IPS DF 4.7 (cell line): ENCODE results near the gene TMEM252.
A peak's percentile ranks its signal among the peaks of the same experiment; 100 is the strongest.

Experiments used
- DNase-seq: peaks from one replicate; pipeline ENCODE4 v3.0.0-alpha.2; 2013; ENCODE audit warnings: low spot score; ENCODE audit errors: extremely low read depth

The TMEM252 gene

DNA sequence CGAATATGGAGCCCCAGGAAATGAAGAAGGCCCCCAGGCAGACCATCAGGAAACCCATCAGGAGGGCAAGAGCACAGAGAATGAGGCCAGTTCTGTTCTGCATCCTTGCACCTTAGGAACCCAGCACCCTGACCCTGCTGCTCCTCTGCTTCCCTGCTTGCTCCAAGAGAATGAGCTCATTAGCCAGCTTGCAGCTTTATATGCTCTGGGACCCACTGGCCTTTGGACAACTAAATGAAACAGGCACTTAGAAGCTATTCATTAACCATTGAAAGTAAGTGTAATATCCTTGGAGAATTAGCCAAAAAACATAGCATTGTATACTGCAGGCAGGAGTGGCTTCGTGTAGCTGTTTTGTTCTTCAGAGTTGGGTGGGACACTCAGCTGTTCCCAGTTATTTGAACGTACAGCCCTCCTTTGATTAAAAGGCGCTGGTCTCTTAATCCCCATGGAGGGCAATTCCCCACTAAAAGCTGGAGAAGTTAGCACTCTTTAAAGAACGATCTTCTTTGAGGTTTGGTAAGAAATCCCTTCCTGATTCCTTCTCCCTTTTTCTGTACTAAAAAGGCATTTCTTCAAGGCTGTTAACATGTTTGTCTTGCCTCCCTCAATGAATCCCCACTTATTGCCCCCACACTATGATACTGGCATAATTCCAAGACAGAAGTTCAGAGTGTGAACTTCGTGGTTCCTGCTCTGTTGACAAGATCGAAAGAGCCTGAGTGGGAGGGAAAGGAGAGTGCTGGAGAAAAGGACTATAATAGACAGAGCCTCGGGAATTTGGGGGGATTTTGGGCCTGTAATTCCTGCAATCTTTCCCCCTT lies at the start of gene TMEM252:
Gene TMEM252, minus strand, starts transcription at position 172 of the 824 bp plus-strand sequence. Its CDS starts 69 bp downstream, at position 103.
- DNase-seq: no peak

DNA sequence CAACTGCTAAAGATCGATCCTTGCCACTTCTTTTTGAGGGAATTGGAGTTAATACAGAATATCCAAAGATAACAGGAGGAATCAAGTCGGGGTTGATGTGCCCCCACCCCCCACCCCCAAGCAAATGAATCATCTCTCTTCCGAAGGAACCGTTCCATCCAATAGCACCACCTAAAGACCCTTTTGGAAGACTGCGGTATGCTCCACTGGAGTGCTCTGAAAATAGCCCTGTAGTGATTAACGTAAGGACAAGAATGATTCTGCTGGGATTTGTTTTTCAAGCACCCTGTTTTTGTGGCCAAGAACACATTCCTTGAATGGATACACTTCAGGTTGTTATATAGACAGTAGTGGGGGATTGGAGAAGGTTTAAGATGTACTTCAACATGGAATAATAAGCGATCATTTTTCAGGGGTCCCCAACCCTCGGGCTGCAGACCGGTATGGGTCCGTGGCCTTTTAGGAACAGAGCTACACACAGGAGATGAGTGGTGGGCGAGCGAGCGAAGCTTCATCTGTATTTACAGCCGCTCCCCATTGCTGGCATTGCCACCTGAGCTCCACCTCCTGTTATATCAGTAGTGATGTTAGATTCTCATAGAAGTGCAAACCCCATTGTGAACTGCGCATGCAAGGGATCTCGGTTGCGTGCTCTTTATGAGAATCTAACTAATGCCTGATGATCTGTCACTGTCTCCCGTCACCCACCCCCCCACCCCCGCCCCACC lies 44.5 kb upstream of the TMEM252 start:
- no peak for DNase-seq

- peak; percentile 75 for DNase-seq
These were observed 43.7 kb upstream of the TMEM252 start for GRCh38 chr9:68584189-68585033.

- DNase-seq: no peak
These were observed 41.0 kb upstream of the TMEM252 start for GRCh38 chr9:68581696-68582095.

DNA sequence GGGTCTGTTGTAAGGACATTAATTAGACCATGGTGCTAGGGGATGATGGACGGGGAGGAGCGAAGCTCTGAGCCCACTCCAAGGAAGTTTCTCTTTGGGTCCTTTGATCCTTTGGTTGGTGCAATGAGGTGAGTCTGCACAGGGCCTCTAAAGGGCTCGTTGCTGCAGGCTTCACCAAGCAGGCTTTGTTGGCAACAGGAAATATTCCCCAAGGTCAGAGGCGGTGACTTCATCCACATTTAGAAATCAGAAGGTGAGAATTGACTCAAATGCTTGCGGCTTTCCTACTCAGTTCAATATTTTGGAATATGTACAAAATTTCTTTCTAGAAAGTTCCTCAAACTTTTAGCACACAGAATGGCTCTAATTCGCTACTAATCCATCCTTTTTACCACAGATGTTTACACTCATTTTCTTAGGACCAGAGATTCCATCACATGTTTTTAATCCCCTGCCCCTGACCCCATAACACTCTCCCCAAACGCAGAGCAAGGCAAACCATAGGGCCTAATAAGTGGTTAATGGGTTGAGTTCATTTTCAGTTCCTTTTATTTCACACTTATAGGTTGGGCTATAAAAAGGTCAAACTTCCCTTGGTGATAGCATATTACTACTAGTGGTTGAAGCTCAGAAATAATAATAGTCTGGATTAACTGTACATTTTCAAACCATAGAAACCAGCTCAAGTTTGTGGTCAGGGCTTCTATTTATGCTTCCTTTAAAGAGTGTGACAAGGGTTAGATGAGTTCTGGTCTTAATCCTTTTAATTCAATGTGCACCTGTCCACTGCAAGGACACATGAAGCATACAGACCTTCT lies 37.3 kb upstream of the TMEM252 start:
- DNase-seq: no peak

DNA sequence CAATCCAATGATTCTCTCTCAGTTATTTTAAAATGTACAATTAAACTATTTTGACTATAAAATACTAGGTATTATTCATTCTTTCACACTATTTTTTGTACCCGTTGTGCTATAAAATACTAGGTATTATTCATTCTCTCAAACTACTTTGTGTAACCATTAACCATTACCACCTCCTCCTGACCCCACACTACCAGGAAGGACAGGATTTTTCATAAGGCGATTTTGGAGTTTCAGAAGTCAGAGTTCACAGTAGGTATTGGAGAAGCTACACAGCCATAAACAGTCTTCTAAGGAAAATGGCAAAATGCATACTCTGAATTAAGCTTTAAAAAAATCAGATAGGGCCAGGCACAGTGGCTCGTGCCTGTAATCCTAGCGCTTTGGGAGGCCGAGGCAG lies 35.1 kb upstream of the TMEM252 start:
- DNase-seq: no peak

DNA sequence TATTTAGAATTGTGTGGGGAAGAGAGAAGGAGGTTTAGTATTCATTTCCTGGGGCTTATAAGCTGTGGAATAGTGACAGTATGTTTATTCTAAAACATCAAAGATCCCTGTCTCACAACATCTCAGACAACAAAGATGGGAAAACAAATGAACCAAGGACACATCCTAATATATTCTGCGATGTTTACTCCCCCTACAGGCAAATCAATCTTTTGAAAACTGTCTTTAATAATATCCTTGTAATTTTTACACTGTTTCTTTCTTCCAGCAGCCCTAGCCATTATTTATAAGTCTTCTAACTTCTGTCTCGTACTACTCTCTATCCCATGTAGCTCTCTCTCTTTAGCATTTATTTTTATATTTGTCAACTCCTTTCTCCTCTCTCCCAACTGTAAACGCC lies 33.5 kb upstream of the TMEM252 start:
- no peak for DNase-seq

DNA sequence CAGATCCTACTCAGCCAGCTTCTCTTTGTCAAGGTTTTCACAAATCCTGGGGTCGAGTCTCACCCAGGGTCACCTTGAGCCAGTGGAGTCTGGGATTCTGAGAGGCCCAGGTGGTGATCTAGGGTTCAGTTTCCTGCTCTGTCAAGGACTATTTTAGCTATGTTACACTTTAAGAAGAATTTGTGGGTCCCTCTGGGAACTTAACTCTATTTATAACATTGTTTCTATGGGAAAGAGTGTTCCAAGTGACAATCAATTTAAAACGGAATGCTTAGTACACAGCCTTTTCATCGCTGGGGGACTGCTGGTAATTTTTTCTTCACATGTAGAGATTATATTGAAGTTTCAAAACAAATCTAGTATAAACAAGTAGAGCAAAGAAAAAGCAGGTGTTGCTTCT lies 26.9 kb upstream of the TMEM252 start:
- no peak for DNase-seq

DNA sequence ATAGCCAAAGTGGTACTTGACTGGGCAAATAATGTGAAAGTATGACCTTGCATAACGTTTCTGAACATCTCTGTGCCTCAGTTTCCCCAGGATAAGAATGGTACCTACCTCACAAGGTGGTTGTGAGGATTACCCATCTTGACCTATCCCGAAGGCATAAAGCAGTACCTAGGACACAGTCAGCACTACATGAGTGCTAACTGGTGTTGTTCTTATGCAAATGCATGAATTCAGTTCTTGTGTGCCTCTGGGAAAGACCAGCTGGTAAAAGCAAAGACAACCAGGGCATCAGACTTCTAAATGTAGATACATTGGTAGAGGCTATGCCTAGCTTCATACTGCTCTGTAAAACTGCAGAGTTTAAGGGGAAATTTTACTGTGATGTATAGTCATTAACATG lies 21.8 kb upstream of the TMEM252 start:
- no peak for DNase-seq

DNA sequence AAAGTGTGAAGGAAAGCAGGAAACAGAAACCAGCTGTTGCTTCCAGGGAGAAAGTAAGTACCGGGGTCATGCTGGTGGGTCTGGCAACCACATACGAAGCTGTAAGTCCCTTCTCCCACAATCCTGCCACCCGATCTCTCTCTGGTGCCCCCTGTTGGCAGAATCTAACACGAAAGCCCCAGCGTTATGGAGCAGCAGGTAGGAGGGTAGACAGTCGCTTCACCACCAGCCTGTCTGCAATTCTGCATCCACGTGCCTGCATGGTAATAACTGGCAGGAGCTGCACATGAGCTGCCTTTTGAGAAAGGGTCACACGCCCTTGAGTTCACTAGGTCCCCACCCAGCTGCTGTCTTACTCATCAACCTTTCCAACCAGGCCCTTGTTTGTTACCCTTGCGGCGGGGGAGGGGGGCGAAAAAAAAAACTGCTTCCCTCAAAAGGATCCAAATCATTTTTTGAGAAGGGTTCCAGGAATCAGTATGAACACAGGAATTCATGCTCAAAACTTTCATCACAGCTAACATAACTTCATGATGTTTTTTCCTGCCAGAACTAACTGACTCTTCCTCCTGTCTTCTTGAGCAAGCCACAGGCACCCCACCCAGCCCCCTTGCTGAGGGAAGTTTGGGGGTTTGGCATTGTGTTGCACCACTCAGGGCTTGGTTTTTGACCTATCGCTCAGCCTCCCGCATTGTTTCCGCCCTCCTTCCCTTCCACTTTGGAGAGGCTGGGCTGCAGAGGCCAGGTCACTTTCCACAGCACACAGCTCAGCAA lies 19.6 kb upstream of the TMEM252 start:
- peak; percentile 64 for DNase-seq

DNA sequence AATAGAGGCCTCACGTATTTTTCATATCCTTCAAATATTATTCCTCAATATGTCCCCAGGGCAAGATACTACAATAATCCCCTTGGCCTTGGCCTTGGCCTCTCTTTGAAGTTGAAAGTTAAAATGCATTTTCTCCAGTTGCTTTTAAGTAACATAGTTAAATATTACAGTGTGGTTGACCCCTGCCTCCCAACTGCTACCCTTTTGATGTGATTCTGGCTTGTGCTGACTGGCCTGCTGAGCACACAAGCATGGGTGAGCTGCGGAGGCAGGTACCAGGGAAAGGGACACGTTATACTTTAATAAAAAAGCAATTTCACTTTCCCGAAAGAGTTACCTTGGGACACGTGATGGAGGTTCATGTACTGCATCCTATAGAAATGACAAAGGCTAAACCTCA lies 17.9 kb upstream of the TMEM252 start:
- DNase-seq: no peak

GRCh38 chr9:68555437-68556150 lies 14.9 kb upstream of the TMEM252 start:
- DNase-seq: no peak

GRCh38 chr9:68552700-68553476 lies 12.2 kb upstream of the TMEM252 start:
- no peak for DNase-seq

DNA sequence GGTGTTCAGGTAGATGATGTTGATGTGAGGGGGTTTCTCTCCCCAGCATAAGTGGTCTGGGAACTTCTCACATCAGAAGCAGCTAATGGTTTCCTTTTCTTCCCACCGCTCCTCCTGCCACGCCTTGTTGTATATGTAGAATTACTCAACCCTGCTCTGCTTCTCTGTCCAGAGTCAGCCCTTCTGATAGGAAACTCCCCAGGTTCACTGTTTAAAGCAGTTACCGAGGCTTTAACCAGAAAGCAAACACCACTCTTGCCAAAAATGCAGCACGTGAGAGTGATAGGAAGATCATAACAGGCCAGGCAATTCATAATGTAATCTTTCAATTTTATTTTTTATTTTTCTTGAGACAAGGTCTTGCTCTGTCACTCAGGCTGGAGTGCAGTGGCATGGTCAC lies 10.5 kb upstream of the TMEM252 start:
- no peak for DNase-seq

DNA sequence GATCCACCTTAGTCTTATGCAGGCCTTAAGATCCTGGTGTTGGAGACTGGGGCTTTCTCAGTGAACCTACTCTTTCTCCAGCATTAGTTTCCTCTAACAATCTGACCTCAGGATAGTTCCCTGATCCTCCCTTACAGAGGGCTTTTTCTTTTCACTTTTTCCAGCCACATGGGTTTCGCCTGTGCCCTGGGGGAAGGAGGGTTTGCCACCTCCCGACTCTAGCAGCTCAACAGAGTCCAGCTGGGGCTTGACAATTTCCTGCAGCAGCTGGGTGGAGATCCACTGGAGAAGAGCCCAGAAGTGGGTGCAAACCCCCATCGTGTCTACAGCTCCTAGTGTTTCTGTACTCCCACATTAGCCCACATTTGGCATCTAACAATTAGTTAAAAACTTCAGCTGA lies 7.6 kb upstream of the TMEM252 start:
- no peak for DNase-seq

- no peak for DNase-seq
These were observed 6.7 kb upstream of the TMEM252 start for GRCh38 chr9:68547417-68547816.

GRCh38 chr9:68546596-68547390 lies 6.1 kb upstream of the TMEM252 start:
- no peak for DNase-seq
